Ishikawa (cell line): ENCODE results near the gene TMEM144.

Experiments used
- CEBPB ChIP-seq: IDR thresholded peaks from 2 replicates; pipeline ENCODE4 v1.6.1; 2012
- CREB1 ChIP-seq: IDR thresholded peaks from 2 replicates; pipeline ENCODE4 v1.6.1; 2012; ENCODE audit warnings: low read depth
- EGR1 ChIP-seq: IDR thresholded peaks from 2 replicates; pipeline ENCODE4 v1.6.1; 2012
- EP300 ChIP-seq: IDR thresholded peaks from 2 replicates; pipeline ENCODE4 v1.6.1; 2012; ENCODE audit warnings: borderline replicate concordance
- FOXM1 ChIP-seq: IDR thresholded peaks from 2 replicates; pipeline ENCODE4 v1.6.1; 2012; ENCODE audit warnings: low read depth, borderline replicate concordance
- NFIC ChIP-seq: IDR thresholded peaks from 2 replicates; pipeline ENCODE4 v1.6.1; 2012
- RAD21 ChIP-seq: IDR thresholded peaks from 2 replicates; pipeline ENCODE4 v1.6.1; 2012; ENCODE audit warnings: low read depth
- TAF1 ChIP-seq: IDR thresholded peaks from 2 replicates; pipeline ENCODE4 v1.6.1; 2012; ENCODE audit warnings: low read depth, mild to moderate bottlenecking
- TCF12 ChIP-seq: IDR thresholded peaks from 2 replicates; pipeline ENCODE4 v1.6.1; 2012; ENCODE audit warnings: low read depth
- TEAD4 ChIP-seq: IDR thresholded peaks from 2 replicates; pipeline ENCODE4 v1.6.1; 2012
- YY1 ChIP-seq: IDR thresholded peaks from 2 replicates; pipeline ENCODE4 v1.6.1; 2012; ENCODE audit warnings: low read depth
- ZBTB7A ChIP-seq: IDR thresholded peaks from 2 replicates; pipeline ENCODE4 v1.6.1; 2012; ENCODE audit warnings: low read depth
- TF ChIP-seq, protein P1 (sequence below): IDR thresholded peaks from 2 replicates; pipeline ENCODE4 v1.6.1; 2012
- TF ChIP-seq, protein P2 (sequence below): IDR thresholded peaks from 2 replicates; pipeline ENCODE4 v1.6.1; 2012; ENCODE audit warnings: low read depth, mild to moderate bottlenecking
- TF ChIP-seq, protein P3 (sequence below): IDR thresholded peaks from 2 replicates; pipeline ENCODE4 v1.6.1; 2012

Gene TMEM144

DNA sequence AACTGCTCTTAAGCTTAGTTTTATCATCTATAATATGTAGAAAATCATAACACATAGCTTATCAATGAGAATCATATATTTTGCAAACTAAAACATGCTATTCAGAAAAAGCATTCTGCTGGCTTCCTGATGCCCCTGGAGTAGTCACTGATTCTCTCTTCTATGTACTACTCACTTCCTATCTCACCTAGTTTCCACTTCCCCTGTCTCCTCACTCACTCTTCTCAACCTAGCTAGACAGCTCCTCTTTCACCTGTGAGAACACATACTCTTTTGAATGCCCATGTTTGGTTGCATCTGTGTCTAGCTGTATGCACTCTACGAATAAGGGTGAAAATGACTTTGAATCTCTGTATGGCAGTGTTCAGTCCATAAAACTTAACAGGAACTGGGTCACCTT is 9.3 kb downstream of the TMEM144 start:
- TF ChIP-seq, protein P1, sequence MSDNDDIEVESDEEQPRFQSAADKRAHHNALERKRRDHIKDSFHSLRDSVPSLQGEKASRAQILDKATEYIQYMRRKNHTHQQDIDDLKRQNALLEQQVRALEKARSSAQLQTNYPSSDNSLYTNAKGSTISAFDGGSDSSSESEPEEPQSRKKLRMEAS: no peak
- TF ChIP-seq, protein P2, sequence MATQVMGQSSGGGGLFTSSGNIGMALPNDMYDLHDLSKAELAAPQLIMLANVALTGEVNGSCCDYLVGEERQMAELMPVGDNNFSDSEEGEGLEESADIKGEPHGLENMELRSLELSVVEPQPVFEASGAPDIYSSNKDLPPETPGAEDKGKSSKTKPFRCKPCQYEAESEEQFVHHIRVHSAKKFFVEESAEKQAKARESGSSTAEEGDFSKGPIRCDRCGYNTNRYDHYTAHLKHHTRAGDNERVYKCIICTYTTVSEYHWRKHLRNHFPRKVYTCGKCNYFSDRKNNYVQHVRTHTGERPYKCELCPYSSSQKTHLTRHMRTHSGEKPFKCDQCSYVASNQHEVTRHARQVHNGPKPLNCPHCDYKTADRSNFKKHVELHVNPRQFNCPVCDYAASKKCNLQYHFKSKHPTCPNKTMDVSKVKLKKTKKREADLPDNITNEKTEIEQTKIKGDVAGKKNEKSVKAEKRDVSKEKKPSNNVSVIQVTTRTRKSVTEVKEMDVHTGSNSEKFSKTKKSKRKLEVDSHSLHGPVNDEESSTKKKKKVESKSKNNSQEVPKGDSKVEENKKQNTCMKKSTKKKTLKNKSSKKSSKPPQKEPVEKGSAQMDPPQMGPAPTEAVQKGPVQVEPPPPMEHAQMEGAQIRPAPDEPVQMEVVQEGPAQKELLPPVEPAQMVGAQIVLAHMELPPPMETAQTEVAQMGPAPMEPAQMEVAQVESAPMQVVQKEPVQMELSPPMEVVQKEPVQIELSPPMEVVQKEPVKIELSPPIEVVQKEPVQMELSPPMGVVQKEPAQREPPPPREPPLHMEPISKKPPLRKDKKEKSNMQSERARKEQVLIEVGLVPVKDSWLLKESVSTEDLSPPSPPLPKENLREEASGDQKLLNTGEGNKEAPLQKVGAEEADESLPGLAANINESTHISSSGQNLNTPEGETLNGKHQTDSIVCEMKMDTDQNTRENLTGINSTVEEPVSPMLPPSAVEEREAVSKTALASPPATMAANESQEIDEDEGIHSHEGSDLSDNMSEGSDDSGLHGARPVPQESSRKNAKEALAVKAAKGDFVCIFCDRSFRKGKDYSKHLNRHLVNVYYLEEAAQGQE: no peak
- TF ChIP-seq, protein P3, sequence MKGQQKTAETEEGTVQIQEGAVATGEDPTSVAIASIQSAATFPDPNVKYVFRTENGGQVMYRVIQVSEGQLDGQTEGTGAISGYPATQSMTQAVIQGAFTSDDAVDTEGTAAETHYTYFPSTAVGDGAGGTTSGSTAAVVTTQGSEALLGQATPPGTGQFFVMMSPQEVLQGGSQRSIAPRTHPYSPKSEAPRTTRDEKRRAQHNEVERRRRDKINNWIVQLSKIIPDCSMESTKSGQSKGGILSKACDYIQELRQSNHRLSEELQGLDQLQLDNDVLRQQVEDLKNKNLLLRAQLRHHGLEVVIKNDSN: no peak
- TF ChIP-seq TEAD4 (no peak), EP300 (no peak), TAF1 (no peak), FOXM1 (no peak), ZBTB7A (no peak), RAD21 (no peak), CREB1 (no peak), TCF12 (no peak), YY1 (no peak), EGR1 (no peak), NFIC (no peak), CEBPB (no peak)

DNA sequence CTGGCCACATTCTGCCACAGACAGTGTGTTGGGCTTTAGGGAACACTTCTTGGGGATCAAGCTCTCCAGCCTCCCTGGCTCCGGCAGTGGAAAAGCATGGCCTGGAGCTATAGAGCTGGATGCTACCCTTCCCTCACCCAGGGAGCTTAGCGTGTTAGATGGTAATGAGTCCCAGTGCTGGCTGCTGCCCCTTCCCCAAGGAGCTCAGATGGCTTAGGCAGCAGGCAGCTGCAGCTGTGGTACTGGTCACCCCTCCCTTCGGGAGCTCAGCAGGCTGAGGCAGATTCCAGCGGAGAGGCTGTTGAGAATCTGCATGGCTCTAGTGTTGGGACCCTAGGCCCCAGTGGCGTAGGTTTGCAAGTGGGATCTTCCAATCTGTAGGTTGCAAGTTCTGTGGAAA is 19.5 kb downstream of the TMEM144 start:
- TF ChIP-seq EP300 (no peak), CREB1 (no peak), FOXM1 (no peak), NFIC (no peak), EGR1 (no peak), CEBPB (no peak)
- TF ChIP-seq, protein P2: no peak
- TF ChIP-seq, protein P3: no peak
- TF ChIP-seq, protein P1: no peak

DNA sequence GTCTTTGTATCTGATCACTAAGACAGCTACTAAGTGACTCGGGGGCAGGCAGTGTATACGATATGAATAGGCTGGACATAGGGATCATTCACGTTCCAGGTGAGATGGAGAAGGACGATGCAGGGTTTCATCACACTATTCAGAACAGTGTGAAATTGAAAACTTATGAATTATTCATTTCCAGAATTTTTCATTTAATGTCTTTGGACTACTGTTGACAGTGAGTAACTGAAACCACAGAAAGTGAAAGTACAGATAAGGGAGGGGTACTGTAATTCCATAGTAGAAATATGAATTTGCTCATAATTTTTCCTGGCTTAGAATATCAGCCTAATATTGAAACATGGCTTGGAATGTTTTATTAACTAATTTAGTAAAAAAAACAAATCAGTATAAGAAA is 24.4 kb downstream of the TMEM144 start:
- TF ChIP-seq CREB1 (no peak), ZBTB7A (no peak), NFIC (no peak), CEBPB (no peak), TEAD4 (no peak), FOXM1 (no peak), EGR1 (no peak), YY1 (no peak), RAD21 (no peak), TAF1 (no peak), EP300 (no peak), TCF12 (no peak)
- TF ChIP-seq, protein P1: no peak
- TF ChIP-seq, protein P3: no peak
- TF ChIP-seq, protein P2: no peak

DNA sequence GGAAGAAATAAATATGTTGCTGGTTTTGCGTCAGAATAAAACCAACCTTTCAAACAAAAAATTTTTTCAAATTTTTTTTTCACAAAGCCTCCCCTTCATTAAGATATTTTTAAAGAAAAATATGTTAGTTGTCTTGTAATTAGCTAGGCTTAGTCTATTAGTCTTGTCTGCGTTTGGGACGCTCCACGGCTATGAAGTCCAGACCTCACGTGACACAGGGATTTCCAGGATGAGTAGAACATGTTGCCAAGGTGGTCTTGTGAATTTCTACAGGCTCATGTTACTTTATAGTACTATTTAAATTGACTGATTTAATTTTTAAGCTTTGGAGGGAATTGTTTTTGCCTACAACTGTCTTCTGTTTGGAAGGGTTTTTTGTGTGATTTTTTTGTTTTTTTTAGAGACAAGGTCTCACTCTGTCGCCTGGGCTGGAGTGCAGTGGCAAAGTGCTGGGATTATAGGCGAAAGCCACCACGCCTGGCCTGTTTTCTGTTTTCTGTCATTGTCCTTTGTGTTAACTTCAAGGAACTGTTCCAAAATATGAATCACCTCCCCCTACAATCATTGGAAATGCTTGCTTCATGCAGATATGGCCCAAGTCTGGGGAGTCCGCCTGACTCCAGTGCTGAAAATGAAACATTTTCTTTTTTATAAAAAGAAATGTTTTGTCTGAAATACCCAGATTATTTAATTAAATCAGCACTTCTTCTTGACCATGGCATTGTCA is 26.2 kb downstream of the TMEM144 start:
- TF ChIP-seq CEBPB: no peak
- TF ChIP-seq CREB1: no peak
- TF ChIP-seq TCF12: no peak
- no peak for TF ChIP-seq TAF1
- TF ChIP-seq YY1: no peak
- TF ChIP-seq RAD21: no peak
- TF ChIP-seq, protein P3: no peak
- no peak for TF ChIP-seq FOXM1
